ENCODE results near the gene FAM114A1.

Gene FAM114A1

GRCh38 chr4:38965866-38966265 lies 98.3 kb downstream of the FAM114A1 start:
- TF ChIP-seq CTCF (IDR thresholded peaks at IDR 0.05; ENCODE audit: insufficient read depth, missing control alignments) = no peak
- FAIRE-seq = no peak
- no peak for DNase-seq (ENCODE audit: insufficient read length, low spot score)

- FAIRE-seq (no peak), DNase-seq (ENCODE audit: insufficient read length, low spot score) (no peak)
- TF ChIP-seq CTCF (IDR thresholded peaks at IDR 0.05; ENCODE audit: insufficient read depth, missing control alignments) = no peak
Observed at GRCh38 chr4:38967260-38968095, 99.9 kb downstream of the FAM114A1 start.

GRCh38 chr4:38968668-38969067 lies 101.1 kb downstream of the FAM114A1 start:
- no peak for FAIRE-seq
- DNase-seq (ENCODE audit: insufficient read length, low spot score) = no peak
- TF ChIP-seq CTCF (IDR thresholded peaks at IDR 0.05; ENCODE audit: insufficient read depth, missing control alignments) = no peak

GRCh38 chr4:38976308-38976707 lies 108.7 kb downstream of the FAM114A1 start:
- TF ChIP-seq CTCF (IDR thresholded peaks at IDR 0.05; ENCODE audit: insufficient read depth, missing control alignments) = no peak
- FAIRE-seq (no peak), DNase-seq (ENCODE audit: insufficient read length, low spot score) (no peak)

GRCh38 chr4:38979081-38979480 lies 111.5 kb downstream of the FAM114A1 start:
- DNase-seq (ENCODE audit: insufficient read length, low spot score) (no peak), FAIRE-seq (no peak)
- no peak for TF ChIP-seq CTCF (IDR thresholded peaks at IDR 0.05; ENCODE audit: insufficient read depth, missing control alignments)

GRCh38 chr4:38979511-38980230 lies 112.1 kb downstream of the FAM114A1 start:
- no peak for TF ChIP-seq CTCF (IDR thresholded peaks at IDR 0.05; ENCODE audit: insufficient read depth, missing control alignments)
- FAIRE-seq (no peak), DNase-seq (ENCODE audit: insufficient read length, low spot score) (no peak)
